CD8-positive, alpha-beta memory T cell (primary cell): ENCODE data around the gene AP4S1. TPM values are rescaled to one million over a fixed set of nuclear protein-coding genes. Genes with fewer than 3 reads are reported as not detected.

Experiments used
- CTCF ChIA-PET: fragments of 350-600 bp; sonication (Branson Sonifier 250); formaldehyde crosslinking; loops from one replicate; lab custom pipeline; 2021; ENCODE audit warnings: antibody characterized with exemption; lab: Charles Lee
- POLR2A ChIA-PET: fragments of 350-600 bp; sonication (Branson Sonifier 250); formaldehyde crosslinking; loops from one replicate; lab custom pipeline; 2021; ENCODE audit warnings: antibody characterized with exemption; lab: Charles Lee
- DNase-seq, 5 donors: peaks; one replicate each; pipeline versions ENCODE4 v3.0.0 to v3.0.0-alpha.2; 2020 to 2022; ENCODE audit warnings: mixed read lengths in 1 of 5
- H3K27ac ChIP-seq: one replicate; pipeline ENCODE4 v1.7.0; 2013; ENCODE audit warnings: low read depth, mild to moderate bottlenecking, low read length, moderate library complexity
- H3K27me3 ChIP-seq: 2 replicates; pipeline ENCODE4 v1.7.0; 2013; ENCODE audit warnings: low read length, mild to moderate bottlenecking; ENCODE audit not compliant: insufficient read depth, poor library complexity, severe bottlenecking
- H3K36me3 ChIP-seq: 2 replicates; pipeline ENCODE4 v1.7.0; 2013; ENCODE audit warnings: mild to moderate bottlenecking, low read length, moderate library complexity; ENCODE audit not compliant: insufficient read depth
- H3K4me1 ChIP-seq: 2 replicates; pipeline ENCODE4 v1.7.0; 2013; ENCODE audit warnings: mild to moderate bottlenecking, low read length, moderate library complexity; ENCODE audit not compliant: insufficient read depth
- H3K4me3 ChIP-seq: 2 replicates; pipeline ENCODE4 v1.7.0; 2013; ENCODE audit warnings: mild to moderate bottlenecking, low read length
- H3K9me3 ChIP-seq: 2 replicates; pipeline ENCODE4 v1.7.0; 2013; ENCODE audit warnings: mild to moderate bottlenecking, low read length
- H3K27ac Mint-ChIP-seq, 8 donors: one replicate each; pipeline ENCODE4 v1.8.0; 2020 to 2021; ENCODE audit warnings: mixed read lengths in 8 of 8, mild to moderate bottlenecking in 6 of 8, inconsistent platforms in 3 of 8, moderate library complexity in 3 of 8
- H3K27me3 Mint-ChIP-seq, 2 donors: one replicate each; pipeline ENCODE4 v1.8.0; 2020 to 2021; ENCODE audit warnings: mixed read lengths in 2 of 2, mild to moderate bottlenecking in 1 of 2, moderate library complexity in 1 of 2
- H3K36me3 Mint-ChIP-seq, 3 donors: one replicate each; pipeline ENCODE4 v1.8.0; 2020 to 2021; ENCODE audit warnings: mixed read lengths in 3 of 3, inconsistent platforms in 1 of 3, mild to moderate bottlenecking in 1 of 3
- H3K4me1 Mint-ChIP-seq, 3 donors: one replicate each; pipeline ENCODE4 v1.8.0; 2020 to 2021; ENCODE audit warnings: mixed read lengths in 3 of 3, inconsistent platforms in 1 of 3, mild to moderate bottlenecking in 1 of 3
- H3K4me3 Mint-ChIP-seq, 7 donors: one replicate each; pipeline ENCODE4 v1.8.0; 2020 to 2021; ENCODE audit warnings: mixed read lengths in 7 of 7, mild to moderate bottlenecking in 6 of 7, moderate library complexity in 4 of 7, inconsistent platforms in 2 of 7
- H3K9me3 Mint-ChIP-seq, 5 donors: one replicate each; pipeline ENCODE4 v1.8.0; 2020 to 2022; ENCODE audit warnings: mixed read lengths in 5 of 5, mild to moderate bottlenecking in 3 of 5, moderate library complexity in 2 of 5, inconsistent platforms in 1 of 5
- polyA plus RNA-seq: library from polyadenylated mRNA; unstranded; fragments of 300-500 nt; fragmentation: Illumina TruSeq; gene quantifications from one replicate; pipeline ENCODE4 v1.2.3, GENCODE V29; 2021
- total RNA-seq, 2 experiments: library from RNA; stranded (reverse); gene quantifications; one replicate each; pipeline ENCODE4 v1.2.3, GENCODE V29; 2021

Gene AP4S1
- total and polyA plus RNA-seq, 3 experiments from 2014 or later, result 7.1 to 10.8 (median 9.9) TPM

DNA sequence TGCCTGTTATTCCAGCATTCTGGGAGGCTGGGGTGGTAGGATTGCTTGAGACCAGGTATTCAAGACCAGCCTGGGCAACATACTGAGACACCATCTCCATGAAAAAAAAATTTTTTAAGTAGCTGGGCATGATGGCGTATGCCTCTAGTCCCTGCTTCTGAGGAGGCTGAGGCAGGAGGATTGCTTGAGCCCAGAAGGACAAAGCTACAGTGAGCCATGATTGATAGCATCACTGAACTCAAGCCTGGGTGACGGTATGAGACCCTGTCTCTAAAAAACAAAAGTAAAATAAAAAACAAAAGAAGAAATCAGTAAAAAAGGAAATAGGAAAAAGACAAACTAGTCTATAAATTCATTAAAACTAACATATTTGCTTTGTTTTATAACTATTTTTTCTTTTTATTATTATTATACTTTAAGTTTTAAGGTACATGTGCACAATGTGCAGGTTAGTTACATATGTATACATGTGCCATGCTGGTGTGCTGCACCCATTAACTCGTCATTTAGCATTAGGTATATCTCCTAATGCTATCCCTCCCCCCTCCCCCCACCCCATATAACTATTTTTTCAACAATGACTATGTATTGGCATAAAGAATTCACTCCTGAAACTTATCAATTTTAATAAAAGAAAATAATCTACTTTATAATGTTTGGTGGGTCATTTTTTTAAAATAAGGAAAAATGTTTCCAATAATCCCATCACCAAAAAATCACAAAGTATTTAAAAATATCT, 15.4 kb upstream of the AP4S1 start:
- Histone ChIP-seq H3K27me3 (no peaks in the 10 kb centered on the region), H3K4me3 (no peak overlapping the region), H3K36me3 (no peaks in the 10 kb centered on the region), H3K9me3 (no peaks in the 10 kb centered on the region), H3K4me1 (no peaks in the 10 kb centered on the region), H3K27ac (no peak overlapping the region)
- Mint-ChIP-seq H3K27ac (peak overlapping the region in 1 of 8 donors; percentile 14), H3K4me1 (peaks cover 5 to 23% (median 21%) of the 10 kb centered on the region in 3 donors), H3K9me3 (no peaks in the 10 kb centered on the region), H3K36me3 (peaks cover 0 to 30% (median 3%) of the 10 kb centered on the region in 3 donors), H3K27me3 (no peaks in the 10 kb centered on the region), H3K4me3 (no peak overlapping the region)
- ChIA-PET POLR2A (no interaction called here), CTCF (no interaction called here)
- DNase-seq, result no peak

DNA sequence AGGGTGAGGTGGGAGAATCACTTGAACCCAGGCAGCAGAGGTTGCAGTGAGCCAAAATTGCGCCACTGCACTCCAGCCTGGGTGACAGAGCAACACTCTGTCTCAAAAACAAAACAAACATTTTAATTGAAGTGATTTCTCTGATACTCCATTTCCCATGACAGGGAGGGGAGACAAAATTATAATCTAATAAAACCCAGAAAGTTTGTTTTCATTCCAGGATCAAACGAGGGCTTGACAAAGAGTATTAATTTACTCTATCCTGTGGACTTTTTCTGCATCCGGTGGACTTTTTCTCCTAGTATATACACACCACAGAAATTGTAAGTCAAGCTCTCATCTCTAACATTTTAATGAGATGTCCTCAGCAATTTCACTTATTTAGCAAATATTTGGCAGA, 14.5 kb upstream of the AP4S1 start:
- Histone ChIP-seq H3K4me3 (no peak overlapping the region), H3K9me3 (no peaks in the 10 kb centered on the region), H3K27me3 (no peaks in the 10 kb centered on the region), H3K36me3 (no peaks in the 10 kb centered on the region), H3K4me1 (no peaks in the 10 kb centered on the region), H3K27ac (no peak overlapping the region)
- DNase-seq, result no peak
- Mint-ChIP-seq H3K27ac (peak overlapping the region in 2 of 8 donors; percentile 46 to 57), H3K36me3 (peaks cover 0 to 23% (median 3%) of the 10 kb centered on the region in 3 donors), H3K4me1 (peaks cover 9 to 29% (median 26%) of the 10 kb centered on the region in 3 donors), H3K4me3 (no peak overlapping the region), H3K27me3 (no peaks in the 10 kb centered on the region), H3K9me3 (no peaks in the 10 kb centered on the region)
- CTCF ChIA-PET, result no interaction called here
- POLR2A ChIA-PET, result no interaction called here

- Histone ChIP-seq H3K27ac (no peak overlapping the region), H3K9me3 (no peaks in the 10 kb centered on the region), H3K4me1 (no peaks in the 10 kb centered on the region), H3K36me3 (no peaks in the 10 kb centered on the region), H3K4me3 (no peak overlapping the region), H3K27me3 (no peaks in the 10 kb centered on the region)
- H3K9me3 Mint-ChIP-seq, result no peaks in the 10 kb centered on the region
- DNase-seq, result no peak
- H3K4me3 Mint-ChIP-seq, result no peak overlapping the region
- H3K36me3 Mint-ChIP-seq, result peaks cover 0 to 27% (median 3%) of the 10 kb centered on the region in 3 donors
- H3K27me3 Mint-ChIP-seq, result no peaks in the 10 kb centered on the region
- no peak overlapping the region for H3K27ac Mint-ChIP-seq
- H3K4me1 Mint-ChIP-seq, result peaks cover 10 to 39% (median 32%) of the 10 kb centered on the region in 3 donors
- POLR2A ChIA-PET, result no interaction called here
- CTCF ChIA-PET, result no interaction called here
These were observed 11.6 kb upstream of the AP4S1 start for GRCh38 chr14:31013841-31014240.

DNA sequence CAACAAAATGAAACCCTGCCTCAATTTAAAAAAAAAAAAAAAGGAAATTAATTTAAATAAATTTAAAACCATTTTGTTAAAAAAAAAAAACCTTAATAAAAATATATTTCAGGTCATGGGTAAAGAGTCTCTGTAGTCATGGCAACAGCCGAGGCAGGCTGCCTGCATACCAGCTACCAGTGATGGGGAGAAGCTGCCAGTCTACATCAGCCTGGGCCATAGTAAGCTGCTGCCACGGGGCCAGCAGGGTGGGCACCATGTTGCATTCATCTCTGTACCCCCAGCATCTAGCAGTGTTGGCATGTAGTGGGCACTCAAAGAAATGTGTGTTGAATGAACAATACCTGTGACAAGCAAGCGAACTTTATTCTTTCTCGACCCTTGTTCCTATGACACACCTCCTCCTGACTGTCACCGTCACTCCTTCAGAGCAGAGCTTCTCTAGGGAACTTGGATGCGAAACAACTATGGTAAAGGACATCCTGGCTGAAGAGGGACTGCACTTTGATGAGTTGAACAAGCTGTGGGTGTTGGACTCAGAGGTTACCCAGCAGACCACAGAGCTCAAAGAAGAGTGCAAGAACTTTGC, 7.3 kb upstream of the AP4S1 start:
- peak overlapping the region in 2 of 8 donors; percentile 11 to 63 for H3K27ac Mint-ChIP-seq
- Histone ChIP-seq H3K27me3 (no peaks in the 10 kb centered on the region), H3K4me3 (no peak overlapping the region), H3K36me3 (no peaks in the 10 kb centered on the region), H3K27ac (no peak overlapping the region), H3K4me1 (no peaks in the 10 kb centered on the region), H3K9me3 (no peaks in the 10 kb centered on the region)
- DNase-seq, result no peak
- peak overlapping the region in 1 of 7 donors; percentile 18 for H3K4me3 Mint-ChIP-seq
- ChIA-PET POLR2A (no interaction called here), CTCF (no interaction called here)
- no peaks in the 10 kb centered on the region for H3K9me3 Mint-ChIP-seq
- H3K36me3 Mint-ChIP-seq, result peaks cover 0 to 31% (median 5%) of the 10 kb centered on the region in 3 donors
- H3K4me1 Mint-ChIP-seq, result peaks cover 17 to 58% (median 43%) of the 10 kb centered on the region in 3 donors
- H3K27me3 Mint-ChIP-seq, result no peaks in the 10 kb centered on the region

GRCh38 chr14:31020834-31021575, 4.4 kb upstream of the AP4S1 start:
- Mint-ChIP-seq H3K9me3 (no peaks in the 10 kb centered on the region), H3K4me1 (peaks cover 30 to 63% (median 54%) of the 10 kb centered on the region in 3 donors), H3K27ac (peak overlapping the region in 4 of 8 donors; percentile 3 to 70 (median 60)), H3K27me3 (no peaks in the 10 kb centered on the region), H3K36me3 (peaks cover 0 to 37% (median 5%) of the 10 kb centered on the region in 3 donors), H3K4me3 (peak overlapping the region in 1 of 7 donors; percentile 51)
- DNase-seq, result no peak
- Histone ChIP-seq H3K9me3 (no peaks in the 10 kb centered on the region), H3K4me1 (peaks cover 15% of the 10 kb centered on the region), H3K36me3 (no peaks in the 10 kb centered on the region), H3K27ac (no peak overlapping the region), H3K4me3 (no peak overlapping the region), H3K27me3 (no peaks in the 10 kb centered on the region)
- ChIA-PET POLR2A (no interaction called here), CTCF (no interaction called here)

DNA sequence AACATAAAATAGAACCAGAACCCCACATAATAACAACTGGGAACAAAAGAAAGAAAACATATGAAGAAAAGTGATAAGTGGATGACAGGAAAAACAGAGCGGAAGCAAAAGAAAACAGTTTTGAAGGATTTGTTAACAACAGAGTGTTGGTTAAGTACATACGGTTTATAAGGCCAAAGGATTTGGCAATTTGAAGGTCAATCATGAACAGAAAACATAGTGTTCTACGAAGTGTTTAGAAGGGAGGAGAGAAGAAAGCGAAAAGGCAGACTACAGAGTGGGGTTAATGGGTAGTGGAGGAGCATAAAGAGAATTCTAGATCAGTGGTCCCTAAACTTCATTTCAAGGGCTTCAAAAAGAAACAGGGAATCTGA, 3.9 kb upstream of the AP4S1 start:
- Histone ChIP-seq H3K4me1 (peaks cover 15% of the 10 kb centered on the region), H3K9me3 (no peaks in the 10 kb centered on the region), H3K27ac (no peak overlapping the region), H3K36me3 (no peaks in the 10 kb centered on the region), H3K27me3 (no peaks in the 10 kb centered on the region), H3K4me3 (no peak overlapping the region)
- Mint-ChIP-seq H3K4me3 (peak overlapping the region in 1 of 7 donors; percentile 51), H3K27me3 (no peaks in the 10 kb centered on the region), H3K36me3 (peaks cover 0 to 36% (median 5%) of the 10 kb centered on the region in 3 donors), H3K27ac (peak overlapping the region in 3 of 8 donors; percentile 47 to 70 (median 62)), H3K4me1 (peaks cover 30 to 59% (median 51%) of the 10 kb centered on the region in 3 donors), H3K9me3 (no peaks in the 10 kb centered on the region)
- no peak for DNase-seq
- CTCF ChIA-PET, result no interaction called here
- POLR2A ChIA-PET, result no interaction called here

DNA sequence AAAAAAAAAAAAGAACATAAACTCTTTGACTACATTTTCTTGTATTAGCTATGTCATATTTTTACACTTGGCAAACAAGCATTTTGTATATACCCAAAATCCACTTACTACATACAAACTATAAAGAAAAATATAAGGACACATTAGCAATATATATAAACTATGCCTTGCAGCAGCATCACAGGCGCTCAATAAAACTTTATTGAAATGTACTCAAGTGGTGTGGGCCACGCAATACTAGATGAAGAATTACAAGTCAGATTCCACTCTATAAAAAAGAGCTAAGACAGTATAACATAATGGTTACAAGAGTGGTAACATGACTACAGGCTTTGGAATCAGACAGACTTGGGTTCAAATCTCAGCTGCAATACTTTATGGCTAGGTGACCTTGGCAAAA, 3.1 kb upstream of the AP4S1 start:
- Mint-ChIP-seq H3K36me3 (peaks cover 0 to 40% (median 5%) of the 10 kb centered on the region in 3 donors), H3K27me3 (no peaks in the 10 kb centered on the region), H3K27ac (peak overlapping the region in 4 of 8 donors; percentile 15 to 73 (median 44)), H3K9me3 (no peaks in the 10 kb centered on the region), H3K4me1 (peaks cover 38 to 66% (median 58%) of the 10 kb centered on the region in 3 donors), H3K4me3 (peak overlapping the region in 1 of 7 donors; percentile 38)
- Histone ChIP-seq H3K9me3 (no peaks in the 10 kb centered on the region), H3K27me3 (no peaks in the 10 kb centered on the region), H3K4me1 (peaks cover 19% of the 10 kb centered on the region), H3K4me3 (no peak overlapping the region), H3K36me3 (no peaks in the 10 kb centered on the region), H3K27ac (no peak overlapping the region)
- POLR2A ChIA-PET, result interaction anchor here (0.9 kb wide), 1 partner anchor 17 kb away, joined by 3 read pairs; no protein-coding TSS in a partner anchor
- DNase-seq, result no peak
- CTCF ChIA-PET, result no interaction called here
